Lower lobe of right lung (tissue), 2 donors: ENCODE data around the gene BRSK1. TPM values are rescaled to one million over a fixed set of nuclear protein-coding genes. Genes with fewer than 3 reads are reported as not detected.
A peak's percentile ranks its signal among the peaks of the same experiment; 100 is the strongest.

Source experiments
- ATAC-seq, 2 donors: fragments of 200-7000 bp; cut with Tn5 transposase; one replicate each; pipeline ENCODE4 v1.9.1; 2020 to 2022; ENCODE audit warnings: mild to moderate bottlenecking in 2 of 2, moderate library complexity in 2 of 2
- DNase-seq: peaks from one replicate; pipeline ENCODE4 v3.0.0-alpha.2; 2020
- H3K27ac ChIP-seq: fragments of 200-600 bp; one replicate; pipeline ENCODE4 v1.8.0; 2022
- H3K27me3 ChIP-seq: fragments of 200-600 bp; one replicate; pipeline ENCODE4 v1.8.0; 2022; ENCODE audit warnings: low read depth
- H3K36me3 ChIP-seq: fragments of 200-600 bp; one replicate; pipeline ENCODE4 v1.8.0; 2022; ENCODE audit warnings: mild to moderate bottlenecking
- H3K4me1 ChIP-seq: fragments of 200-600 bp; one replicate; pipeline ENCODE4 v1.8.0; 2022
- H3K4me3 ChIP-seq: fragments of 200-600 bp; one replicate; pipeline ENCODE4 v1.8.0; 2022; ENCODE audit warnings: mild to moderate bottlenecking
- H3K9me3 ChIP-seq: fragments of 200-600 bp; one replicate; pipeline ENCODE4 v1.8.0; 2022
- CTCF ChIP-seq: fragments of 200-600 bp; IDR thresholded peaks from one replicate; pipeline ENCODE4 v1.8.0; 2022; ENCODE audit warnings: antibody characterized with exemption, mild to moderate bottlenecking
- intact Hi-C: fragments of 100-400 bp; cut with DNase I; formaldehyde crosslinking; loops from one replicate; pipeline ENCODE4 v1.11.0; 2022
- total RNA-seq: library from RNA; stranded (reverse); fragmentation: NEBNext Ultra II Directional; extraction: Animal tissue kit (Norgen Biotek cat#: 25700); gene quantifications from one replicate; pipeline ENCODE4 v1.2.1, GENCODE V29; 2021
- donor health status: DM: no; HTN: yes; CAD: no; lungs with severe emphysema.

The BRSK1 gene
- total RNA-seq, 1 donor from 2014 or later: 1.0 TPM

- intact Hi-C loops: no loop called here
- H3K9me3 ChIP-seq: no peaks in the 10 kb centered on the region
- TF ChIP-seq CTCF: no peak
- H3K4me1 ChIP-seq: peaks cover 8% of the 10 kb centered on the region
- H3K4me3 ChIP-seq: no peak overlapping the region
- no peaks in the 10 kb centered on the region for H3K36me3 ChIP-seq
- peaks cover 61% of the 10 kb centered on the region for H3K27me3 ChIP-seq
- H3K27ac ChIP-seq: no peak overlapping the region
- ATAC-seq (no peak), DNase-seq (no peak)
These were observed 68.8 kb downstream of the BRSK1 start for GRCh38 chr19:55352549-55353145.

- H3K27ac ChIP-seq: no peak overlapping the region
- peaks cover 8% of the 10 kb centered on the region for H3K4me1 ChIP-seq
- peak overlapping the region; percentile 53 for H3K4me3 ChIP-seq
- intact Hi-C loops: no loop called here
- H3K27me3 ChIP-seq: peaks cover 61% of the 10 kb centered on the region
- DNase-seq (no peak), ATAC-seq (no peak)
- TF ChIP-seq CTCF: no peak
- H3K36me3 ChIP-seq: no peaks in the 10 kb centered on the region
- no peaks in the 10 kb centered on the region for H3K9me3 ChIP-seq
These were observed 69.6 kb downstream of the BRSK1 start for GRCh38 chr19:55353356-55353802.

GRCh38 chr19:55353803-55354697 is 70.3 kb downstream of the BRSK1 start:
- Histone ChIP-seq H3K9me3 (no peaks in the 10 kb centered on the region), H3K4me1 (peaks cover 8% of the 10 kb centered on the region), H3K27ac (no peak overlapping the region), H3K4me3 (peak overlapping the region; percentile 53), H3K36me3 (no peaks in the 10 kb centered on the region), H3K27me3 (peaks cover 61% of the 10 kb centered on the region)
- DNase-seq (peak; percentile 80), ATAC-seq (peak; percentile 72 to 89)
- intact Hi-C loops: no loop called here
- no peak for TF ChIP-seq CTCF

- no peak for TF ChIP-seq CTCF
- Histone ChIP-seq H3K9me3 (no peaks in the 10 kb centered on the region), H3K36me3 (no peaks in the 10 kb centered on the region), H3K27me3 (peaks cover 61% of the 10 kb centered on the region), H3K4me3 (peak within 1 kb of the TSS; percentile 53), H3K4me1 (peaks cover 8% of the 10 kb centered on the region), H3K27ac (no peak within 1 kb of the TSS)
- ATAC-seq (no peak), DNase-seq (peak; percentile 45)
- intact Hi-C loops: no loop called here
These were observed 71.0 kb downstream of the BRSK1 start, which contains the start of gene COX6B2 for GRCh38 chr19:55354698-55355212. COX6B2 (minus strand) TSS chr19:55354719; CDS start chr19:55354521, 198 bp downstream.

- Histone ChIP-seq H3K4me3 (no peak overlapping the region), H3K27ac (no peak overlapping the region), H3K36me3 (no peaks in the 10 kb centered on the region), H3K27me3 (peaks cover 58% of the 10 kb centered on the region), H3K9me3 (no peaks in the 10 kb centered on the region), H3K4me1 (peaks cover 8% of the 10 kb centered on the region)
- intact Hi-C loops: no loop called here
- no peak for ATAC-seq
- DNase-seq: no peak
- no peak for TF ChIP-seq CTCF
These were observed 71.5 kb downstream of the BRSK1 start for GRCh38 chr19:55355213-55355821.
